Skeletal muscle tissue (tissue), 4 donors: Measurements from ENCODE around the gene RAB6C. TPM values are rescaled to one million over a fixed set of nuclear protein-coding genes. Genes with fewer than 3 reads are reported as not detected.
"Not testable (repeated sequence)": the region's sequence is repeated elsewhere in the genome, so short reads cannot be mapped to it uniquely, and the experiment has no call there.

Source experiments
- H3K27ac ChIP-seq: one replicate; pipeline ENCODE4 v1.7.0; 2013; ENCODE audit warnings: mild to moderate bottlenecking, low read depth, low read length, inconsistent platforms
- H3K27me3 ChIP-seq, 3 donors: one replicate each; pipeline ENCODE4 v1.7.0; 2013; ENCODE audit warnings: low read length in 3 of 3; ENCODE audit not compliant: control insufficient read depth in 3 of 3, insufficient read depth in 3 of 3
- H3K36me3 ChIP-seq, 3 donors: one replicate each; pipeline ENCODE4 v1.7.0; 2013; ENCODE audit warnings: low read length in 3 of 3; ENCODE audit not compliant: control insufficient read depth in 3 of 3, insufficient read depth in 3 of 3
- H3K4me1 ChIP-seq, 3 donors: one replicate each; pipeline ENCODE4 v1.7.0; 2013; ENCODE audit warnings: low read length in 3 of 3, mild to moderate bottlenecking in 3 of 3; ENCODE audit not compliant: control insufficient read depth in 3 of 3, insufficient read depth in 3 of 3
- H3K4me3 ChIP-seq, 3 donors: one replicate each; pipeline ENCODE4 v1.7.0; 2013; ENCODE audit warnings: low read length in 3 of 3
- H3K9ac ChIP-seq, 3 donors: one replicate each; pipeline ENCODE4 v1.7.0; 2013; ENCODE audit warnings: low read length in 3 of 3, mild to moderate bottlenecking in 3 of 3, moderate library complexity in 2 of 3, low read depth in 1 of 3
- H3K9me3 ChIP-seq, 3 donors: one replicate each; pipeline ENCODE4 v1.7.0; 2013; ENCODE audit warnings: low read length in 3 of 3; ENCODE audit not compliant: control insufficient read depth in 3 of 3
- total RNA-seq: library from RNA; depleted of rRNA; stranded (reverse); fragments of >200 nt; gene quantifications from one replicate; pipeline ENCODE4 v1.2.3, GENCODE V29; 2014
- donor health status: Osteomylitis.

RAB6C gene
- total RNA-seq, 1 donor from 2014 or later, result not detected

- H3K4me3 ChIP-seq, H3K27me3 ChIP-seq, H3K9me3 ChIP-seq, H3K4me1 ChIP-seq, H3K36me3 ChIP-seq, H3K9ac ChIP-seq, H3K27ac ChIP-seq: not testable (repeated sequence)
These were observed 13.0 kb downstream of the RAB6C start for GRCh38 chr2:129992415-129993006.

GRCh38 chr2:129993151-129993550 lies 13.7 kb downstream of the RAB6C start:
- not testable (repeated sequence) for H3K4me3 ChIP-seq, H3K9ac ChIP-seq, H3K9me3 ChIP-seq, H3K36me3 ChIP-seq, H3K27ac ChIP-seq, H3K4me1 ChIP-seq, H3K27me3 ChIP-seq

- H3K4me1 ChIP-seq, H3K4me3 ChIP-seq, H3K27ac ChIP-seq, H3K36me3 ChIP-seq, H3K9me3 ChIP-seq, H3K9ac ChIP-seq: not testable (repeated sequence)
- H3K27me3 ChIP-seq, result peaks cover 0 to 10% (median 4%) of the 10 kb centered on the region in 3 donors
These were observed 17.3 kb downstream of the RAB6C start for GRCh38 chr2:129996657-129997237.

GRCh38 chr2:129998771-129999170 lies 19.3 kb downstream of the RAB6C start:
- H3K27ac ChIP-seq, H3K9me3 ChIP-seq, H3K4me1 ChIP-seq, H3K4me3 ChIP-seq, H3K9ac ChIP-seq, H3K36me3 ChIP-seq: not testable (repeated sequence)
- H3K27me3 ChIP-seq, result peaks cover 0 to 10% (median 0%) of the 10 kb centered on the region in 3 donors

GRCh38 chr2:130005862-130006261 lies 26.4 kb downstream of the RAB6C start:
- not testable (repeated sequence) for H3K4me1 ChIP-seq, H3K9ac ChIP-seq, H3K27me3 ChIP-seq, H3K27ac ChIP-seq, H3K9me3 ChIP-seq, H3K4me3 ChIP-seq, H3K36me3 ChIP-seq

- not testable (repeated sequence) for H3K9me3 ChIP-seq, H3K4me1 ChIP-seq, H3K9ac ChIP-seq, H3K4me3 ChIP-seq, H3K27ac ChIP-seq, H3K27me3 ChIP-seq, H3K36me3 ChIP-seq
These were observed 37.2 kb downstream of the RAB6C start for GRCh38 chr2:130016701-130017100.

GRCh38 chr2:130019402-130019801 lies 39.9 kb downstream of the RAB6C start:
- Histone ChIP-seq H3K27me3 (no peaks in the 10 kb centered on the region), H3K4me3 (no peak overlapping the region), H3K9me3 (peaks cover 0 to 5% (median 0%) of the 10 kb centered on the region in 3 donors), H3K9ac (no peak overlapping the region), H3K36me3 (no peaks in the 10 kb centered on the region), H3K4me1 (no peaks in the 10 kb centered on the region), H3K27ac (no peak overlapping the region)

- not testable (repeated sequence) for H3K9me3 ChIP-seq, H3K9ac ChIP-seq, H3K27me3 ChIP-seq, H3K4me1 ChIP-seq, H3K4me3 ChIP-seq, H3K27ac ChIP-seq, H3K36me3 ChIP-seq
These were observed 40.6 kb downstream of the RAB6C start for GRCh38 chr2:130020069-130020468.

GRCh38 chr2:130025931-130026330 lies 46.5 kb downstream of the RAB6C start:
- not testable (repeated sequence) for H3K27ac ChIP-seq, H3K4me3 ChIP-seq, H3K9me3 ChIP-seq, H3K9ac ChIP-seq, H3K4me1 ChIP-seq, H3K36me3 ChIP-seq, H3K27me3 ChIP-seq
